Measurements from ENCODE around the gene ADIPOQ.
"Not testable (repeated sequence)": the region's sequence is repeated elsewhere in the genome, so short reads cannot be mapped to it uniquely, and the experiment has no call there.

Gene ADIPOQ

DNA sequence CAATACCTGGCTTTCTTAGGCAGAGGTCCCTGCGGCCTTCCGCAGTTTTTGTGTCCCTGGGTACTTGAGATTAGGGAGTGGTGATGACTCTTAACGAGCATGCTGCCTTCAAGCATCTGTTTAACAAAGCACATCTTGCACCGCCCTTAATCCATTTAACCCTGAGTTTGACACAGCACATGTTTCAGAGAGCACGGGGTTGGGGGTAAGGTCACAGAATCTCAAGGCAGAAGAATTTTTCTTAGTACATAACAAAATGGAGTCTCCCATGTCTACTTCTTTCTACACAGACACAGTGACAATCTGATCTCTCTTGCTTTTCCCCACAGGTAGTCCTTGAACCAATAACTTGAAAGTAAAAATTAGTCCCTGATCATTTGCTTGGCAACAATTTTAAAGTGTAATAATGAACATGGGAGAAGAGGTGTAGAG, 45.0 kb downstream of the ADIPOQ start:
- not testable (repeated sequence) for DNase-seq (ENCODE audit: low spot score); H2BK12ac ChIP-seq (ENCODE audit: low read length); H3K36me3 ChIP-seq (replicated peaks in 1 of 2; ENCODE audit: control insufficient read depth in 2 of 2, insufficient read depth in 2 of 2, low read length in 2 of 2); H3K4me1 ChIP-seq (ENCODE audit: control insufficient read depth in 2 of 2, insufficient read depth in 1 of 2, low read depth in 1 of 2, low read length in 2 of 2); H3K14ac ChIP-seq (ENCODE audit: low read length); H3K23ac ChIP-seq (ENCODE audit: low read depth, low read length, poor library complexity); H3K18ac ChIP-seq (ENCODE audit: low read length); H3K4me2 ChIP-seq (ENCODE audit: insufficient read depth, low read length, poor library complexity, severe bottlenecking); H3K27ac ChIP-seq (replicated peaks; ENCODE audit: low read length); H2AFZ ChIP-seq (ENCODE audit: low read length); H2BK15ac ChIP-seq (ENCODE audit: low read length); H3K9ac ChIP-seq (ENCODE audit: low read depth, low read length, poor library complexity); H3K4me3 ChIP-seq (ENCODE audit: low read length in 2 of 2); H2BK120ac ChIP-seq (ENCODE audit: low read depth, low read length); H4K91ac ChIP-seq (ENCODE audit: low read depth, low read length, poor library complexity); H3K4ac ChIP-seq (ENCODE audit: low read length); H2BK5ac ChIP-seq (ENCODE audit: low read length); H4K8ac ChIP-seq (ENCODE audit: low read depth, low read length); H3K27me3 ChIP-seq (ENCODE audit: control insufficient read depth in 3 of 3, insufficient read depth in 3 of 3, low read depth in 1 of 3, low read length in 3 of 3); H2AK5ac ChIP-seq (ENCODE audit: low read depth, low read length); H3K9me3 ChIP-seq (replicated peaks in 1 of 2; ENCODE audit: control insufficient read depth in 2 of 2, insufficient read depth in 1 of 2, low read depth in 1 of 2, low read length in 2 of 2); H3K79me1 ChIP-seq (ENCODE audit: low read depth, low read length)
- WGBS, 2 donors (ENCODE audit: extremely low coverage in 2 of 2, insufficient read length in 2 of 2, insufficient replicate concordance in 1 of 2), result no CpG with 5 or more reads among the region's 5 CpGs

DNA sequence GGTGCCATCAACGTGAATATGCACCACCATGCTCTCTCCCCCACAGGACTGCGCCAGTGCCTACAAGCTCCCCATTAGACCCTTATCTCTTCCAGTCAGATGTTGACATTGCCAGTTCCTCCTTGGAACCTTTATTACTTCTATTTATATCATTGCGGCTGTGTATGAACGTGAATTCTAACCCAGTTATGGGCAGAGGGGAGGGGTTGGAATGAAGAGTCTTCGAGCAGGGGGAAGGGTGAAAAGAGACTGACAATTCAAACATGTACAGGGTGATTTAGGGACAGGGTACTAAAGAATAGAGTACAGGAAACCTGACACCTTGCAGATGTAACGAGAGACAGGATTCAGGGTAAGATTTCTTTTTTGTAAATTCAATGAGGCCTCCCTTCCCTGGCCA, 46.1 kb downstream of the ADIPOQ start:
- Histone ChIP-seq H3K9me3 (replicated peaks in 1 of 2; ENCODE audit: control insufficient read depth in 2 of 2, insufficient read depth in 1 of 2, low read depth in 1 of 2, low read length in 2 of 2) (peaks cover 0 to 2% of the 10 kb centered on the region in 2 donors), H3K4me3 (ENCODE audit: low read length in 2 of 2) (no peak overlapping the region)
- WGBS, 2 donors (ENCODE audit: extremely low coverage in 2 of 2, insufficient read length in 2 of 2, insufficient replicate concordance in 1 of 2), result no CpG with 5 or more reads among the region's 6 CpGs

DNA sequence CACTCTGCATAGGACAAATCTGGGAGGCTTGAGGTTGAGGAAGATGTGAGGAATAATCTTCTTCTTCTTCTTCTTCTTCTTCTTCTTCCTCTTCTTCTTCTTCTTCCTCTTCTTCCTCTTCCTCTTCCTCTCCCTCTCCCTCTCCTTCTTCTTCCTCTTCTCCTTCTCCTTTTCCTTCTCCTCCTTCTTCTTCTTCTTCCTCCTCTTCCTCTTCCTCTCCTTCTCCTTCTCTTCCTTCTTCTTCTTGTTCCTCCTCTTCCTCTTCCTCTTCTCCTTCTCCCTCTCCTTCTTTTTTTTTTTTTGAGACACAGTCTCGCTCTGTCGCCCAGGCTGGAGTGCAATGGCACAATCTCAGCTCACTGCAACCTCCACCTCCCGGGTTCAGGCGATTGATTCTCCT, 47.2 kb downstream of the ADIPOQ start:
- not testable (repeated sequence) for H3K9me3 ChIP-seq (replicated peaks in 1 of 2; ENCODE audit: control insufficient read depth in 2 of 2, insufficient read depth in 1 of 2, low read depth in 1 of 2, low read length in 2 of 2); H4K91ac ChIP-seq (ENCODE audit: low read depth, low read length, poor library complexity)

More for the DNA sequence above, 46.1 kb downstream of the ADIPOQ start:
- no peak overlapping the region for H3K9ac ChIP-seq (ENCODE audit: low read depth, low read length, poor library complexity)
- H3K14ac ChIP-seq (ENCODE audit: low read length), result no peak overlapping the region
- no peak overlapping the region for H3K27ac ChIP-seq (replicated peaks; ENCODE audit: low read length)
- H3K23ac ChIP-seq (ENCODE audit: low read depth, low read length, poor library complexity), result no peak overlapping the region
- no peak overlapping the region for H4K91ac ChIP-seq (ENCODE audit: low read depth, low read length, poor library complexity)
- no peak overlapping the region for H2AFZ ChIP-seq (ENCODE audit: low read length)
- no peak overlapping the region for H3K4ac ChIP-seq (ENCODE audit: low read length)
- no peak overlapping the region for H2AK5ac ChIP-seq (ENCODE audit: low read depth, low read length)
- H4K8ac ChIP-seq (ENCODE audit: low read depth, low read length), result no peak overlapping the region
- DNase-seq (ENCODE audit: low spot score), result no peak
- no peak overlapping the region for H3K18ac ChIP-seq (ENCODE audit: low read length)
- H3K4me1 ChIP-seq (ENCODE audit: control insufficient read depth in 2 of 2, insufficient read depth in 1 of 2, low read depth in 1 of 2, low read length in 2 of 2), result peaks cover 0 to 3% of the 10 kb centered on the region in 2 donors
- no peak overlapping the region for H2BK120ac ChIP-seq (ENCODE audit: low read depth, low read length)
- H2BK5ac ChIP-seq (ENCODE audit: low read length), result no peak overlapping the region
- no peak overlapping the region for H3K4me2 ChIP-seq (ENCODE audit: insufficient read depth, low read length, poor library complexity, severe bottlenecking)
- no peak overlapping the region for H2BK15ac ChIP-seq (ENCODE audit: low read length)
- no peaks in the 10 kb centered on the region for H3K79me1 ChIP-seq (ENCODE audit: low read depth, low read length)
- peaks cover 0 to 6% (median 0%) of the 10 kb centered on the region in 3 experiments for H3K27me3 ChIP-seq (ENCODE audit: control insufficient read depth in 3 of 3, insufficient read depth in 3 of 3, low read depth in 1 of 3, low read length in 3 of 3)
- no peak overlapping the region for H2BK12ac ChIP-seq (ENCODE audit: low read length)
- H3K36me3 ChIP-seq (replicated peaks in 1 of 2; ENCODE audit: control insufficient read depth in 2 of 2, insufficient read depth in 2 of 2, low read length in 2 of 2), result no peaks in the 10 kb centered on the region

DNA sequence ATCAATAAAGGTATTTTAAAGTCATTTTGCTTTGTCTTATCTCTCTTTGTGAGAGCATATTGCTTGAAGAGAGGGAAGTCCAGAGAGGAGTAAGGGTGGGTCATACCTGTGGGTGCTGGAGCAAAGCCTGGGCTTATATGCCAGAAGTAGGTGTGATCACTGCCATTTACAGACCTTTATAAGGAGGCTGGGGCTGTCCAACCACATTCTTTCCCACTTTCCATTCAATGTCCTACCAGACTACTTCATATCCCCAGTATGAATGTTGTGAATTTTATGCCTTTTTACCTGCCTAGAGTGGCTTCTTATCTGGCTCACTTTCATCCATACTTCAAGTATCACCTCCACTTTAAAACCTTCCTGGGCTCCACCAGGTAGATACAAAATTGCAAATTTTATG, 48.4 kb downstream of the ADIPOQ start:
- Histone ChIP-seq H3K4ac (ENCODE audit: low read length) (no peak overlapping the region), H3K23ac (ENCODE audit: low read depth, low read length, poor library complexity) (no peak overlapping the region), H3K4me3 (ENCODE audit: low read length in 2 of 2) (no peak overlapping the region), H3K27ac (replicated peaks; ENCODE audit: low read length) (no peak overlapping the region), H2BK15ac (ENCODE audit: low read length) (no peak overlapping the region), H4K8ac (ENCODE audit: low read depth, low read length) (no peak overlapping the region), H3K36me3 (replicated peaks in 1 of 2; ENCODE audit: control insufficient read depth in 2 of 2, insufficient read depth in 2 of 2, low read length in 2 of 2) (no peaks in the 10 kb centered on the region), H3K18ac (ENCODE audit: low read length) (no peak overlapping the region), H3K4me1 (ENCODE audit: control insufficient read depth in 2 of 2, insufficient read depth in 1 of 2, low read depth in 1 of 2, low read length in 2 of 2) (peaks cover 0 to 3% of the 10 kb centered on the region in 2 donors), H3K9ac (ENCODE audit: low read depth, low read length, poor library complexity) (no peak overlapping the region), H3K14ac (ENCODE audit: low read length) (no peak overlapping the region), H4K91ac (ENCODE audit: low read depth, low read length, poor library complexity) (no peak overlapping the region), H2AK5ac (ENCODE audit: low read depth, low read length) (no peak overlapping the region), H2AFZ (ENCODE audit: low read length) (no peak overlapping the region), H2BK120ac (ENCODE audit: low read depth, low read length) (no peak overlapping the region), H3K27me3 (ENCODE audit: control insufficient read depth in 3 of 3, insufficient read depth in 3 of 3, low read depth in 1 of 3, low read length in 3 of 3) (peaks cover 0 to 6% (median 0%) of the 10 kb centered on the region in 3 experiments), H2BK12ac (ENCODE audit: low read length) (no peak overlapping the region), H2BK5ac (ENCODE audit: low read length) (no peak overlapping the region), H3K4me2 (ENCODE audit: insufficient read depth, low read length, poor library complexity, severe bottlenecking) (no peak overlapping the region), H3K79me1 (ENCODE audit: low read depth, low read length) (no peaks in the 10 kb centered on the region), H3K9me3 (replicated peaks in 1 of 2; ENCODE audit: control insufficient read depth in 2 of 2, insufficient read depth in 1 of 2, low read depth in 1 of 2, low read length in 2 of 2) (peaks cover 0 to 2% of the 10 kb centered on the region in 2 donors)
- DNase-seq (ENCODE audit: low spot score), result no peak

More for the DNA sequence above, 47.2 kb downstream of the ADIPOQ start:
- H3K27ac ChIP-seq (replicated peaks; ENCODE audit: low read length); H2BK12ac ChIP-seq (ENCODE audit: low read length); H2BK15ac ChIP-seq (ENCODE audit: low read length); H3K23ac ChIP-seq (ENCODE audit: low read depth, low read length, poor library complexity); H2AFZ ChIP-seq (ENCODE audit: low read length); H3K4me1 ChIP-seq (ENCODE audit: control insufficient read depth in 2 of 2, insufficient read depth in 1 of 2, low read depth in 1 of 2, low read length in 2 of 2); H3K18ac ChIP-seq (ENCODE audit: low read length); H3K14ac ChIP-seq (ENCODE audit: low read length); H3K4me2 ChIP-seq (ENCODE audit: insufficient read depth, low read length, poor library complexity, severe bottlenecking); H3K79me1 ChIP-seq (ENCODE audit: low read depth, low read length); H3K4ac ChIP-seq (ENCODE audit: low read length); H3K9ac ChIP-seq (ENCODE audit: low read depth, low read length, poor library complexity); H2AK5ac ChIP-seq (ENCODE audit: low read depth, low read length); H3K4me3 ChIP-seq (ENCODE audit: low read length in 2 of 2); DNase-seq (ENCODE audit: low spot score); H2BK120ac ChIP-seq (ENCODE audit: low read depth, low read length); H4K8ac ChIP-seq (ENCODE audit: low read depth, low read length); H3K27me3 ChIP-seq (ENCODE audit: control insufficient read depth in 3 of 3, insufficient read depth in 3 of 3, low read depth in 1 of 3, low read length in 3 of 3); H3K36me3 ChIP-seq (replicated peaks in 1 of 2; ENCODE audit: control insufficient read depth in 2 of 2, insufficient read depth in 2 of 2, low read length in 2 of 2); H2BK5ac ChIP-seq (ENCODE audit: low read length): not testable (repeated sequence)
- WGBS, 2 donors (ENCODE audit: extremely low coverage in 2 of 2, insufficient read length in 2 of 2, insufficient replicate concordance in 1 of 2), result no CpG with 5 or more reads among the region's 4 CpGs

Measured in neuronal stem cell (in vitro differentiated cells).